ENCODE measurements around the gene CADPS.

GRCh38 chr3:62586356-62586755, 288.9 kb downstream of the CADPS start:
- TF ChIP-seq, protein P1, sequence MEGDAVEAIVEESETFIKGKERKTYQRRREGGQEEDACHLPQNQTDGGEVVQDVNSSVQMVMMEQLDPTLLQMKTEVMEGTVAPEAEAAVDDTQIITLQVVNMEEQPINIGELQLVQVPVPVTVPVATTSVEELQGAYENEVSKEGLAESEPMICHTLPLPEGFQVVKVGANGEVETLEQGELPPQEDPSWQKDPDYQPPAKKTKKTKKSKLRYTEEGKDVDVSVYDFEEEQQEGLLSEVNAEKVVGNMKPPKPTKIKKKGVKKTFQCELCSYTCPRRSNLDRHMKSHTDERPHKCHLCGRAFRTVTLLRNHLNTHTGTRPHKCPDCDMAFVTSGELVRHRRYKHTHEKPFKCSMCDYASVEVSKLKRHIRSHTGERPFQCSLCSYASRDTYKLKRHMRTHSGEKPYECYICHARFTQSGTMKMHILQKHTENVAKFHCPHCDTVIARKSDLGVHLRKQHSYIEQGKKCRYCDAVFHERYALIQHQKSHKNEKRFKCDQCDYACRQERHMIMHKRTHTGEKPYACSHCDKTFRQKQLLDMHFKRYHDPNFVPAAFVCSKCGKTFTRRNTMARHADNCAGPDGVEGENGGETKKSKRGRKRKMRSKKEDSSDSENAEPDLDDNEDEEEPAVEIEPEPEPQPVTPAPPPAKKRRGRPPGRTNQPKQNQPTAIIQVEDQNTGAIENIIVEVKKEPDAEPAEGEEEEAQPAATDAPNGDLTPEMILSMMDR (conservative IDR thresholded peaks at IDR 0.05; ENCODE audit: low read depth, low read length): no peak
- no peak for TF ChIP-seq EZH2phosphoT487 (IDR thresholded peaks at IDR 0.05; ENCODE audit: borderline replicate concordance, low read length)
